HG02840 (cell line): ENCODE results near the gene PIN4.
"Not testable (repeated sequence)": the region's sequence is repeated elsewhere in the genome, so short reads cannot be mapped to it uniquely, and the experiment has no call there.

Experiments
- ATAC-seq: cut with Tn5 transposase; IDR thresholded peaks from one replicate; pipeline ENCODE4 v1.9.1; 2021; ENCODE audit warnings: mild to moderate bottlenecking, moderate library complexity, moderate number of reproducible peaks; ENCODE audit not compliant: unreplicated experiment, low FRiP score

The PIN4 gene

DNA sequence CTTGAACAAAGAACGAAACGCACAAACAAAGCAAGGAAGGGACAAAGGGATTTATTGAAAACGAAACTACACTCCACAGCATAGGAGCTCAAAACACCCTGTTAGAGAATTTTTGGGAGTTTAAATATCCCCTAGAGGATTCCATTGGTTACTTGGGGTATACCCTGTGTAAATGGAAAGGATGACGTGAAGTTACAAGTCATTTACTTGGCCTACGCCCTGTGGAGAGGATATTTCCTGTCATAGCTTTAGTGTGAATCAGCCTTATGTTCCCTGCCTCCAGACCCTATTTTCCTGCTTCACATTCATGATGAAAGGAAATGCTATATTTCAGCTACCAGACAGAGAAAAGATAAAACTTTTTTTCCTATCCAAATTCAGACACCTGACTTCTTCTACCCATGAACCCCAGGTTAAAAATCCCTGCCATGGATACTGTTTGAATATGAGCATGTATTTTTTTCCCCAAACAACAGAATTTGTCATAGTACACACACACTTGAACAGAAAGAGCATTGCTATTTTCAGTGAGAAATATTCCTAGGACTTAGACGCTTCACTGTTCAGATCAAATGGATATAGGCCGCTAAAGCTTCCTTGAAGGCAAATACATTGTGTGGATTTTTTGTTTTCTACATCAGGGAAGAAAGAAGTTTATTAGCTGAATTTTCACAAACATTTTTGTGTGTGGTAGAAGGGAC, 20.4 kb downstream of the PIN4 start:
- no peak for ATAC-seq

- no peak for ATAC-seq
Measured at GRCh38 chrX:72202792-72203401, 21.3 kb downstream of the PIN4 start.

GRCh38 chrX:72203421-72203820, 21.9 kb downstream of the PIN4 start:
- ATAC-seq = no peak

DNA sequence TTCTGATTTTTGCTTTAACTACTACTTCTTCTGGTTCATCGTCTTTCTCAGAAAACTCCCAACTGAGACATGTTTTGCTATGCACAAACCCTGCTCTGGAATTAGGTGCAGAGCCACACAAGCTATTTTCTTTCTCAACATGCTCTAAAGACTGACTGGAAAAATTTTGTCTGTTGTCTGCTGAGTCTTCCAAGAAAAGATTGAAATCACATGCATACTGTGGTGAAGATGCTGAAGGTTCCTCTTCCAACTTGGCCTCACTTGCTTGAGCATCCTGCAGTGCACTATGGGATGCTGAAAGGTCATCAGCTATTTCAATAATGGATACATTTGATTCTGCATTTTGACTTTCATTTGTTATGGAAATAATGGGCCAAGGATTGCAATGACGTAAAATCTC, 24.1 kb downstream of the PIN4 start:
- no peak for ATAC-seq

GRCh38 chrX:72207366-72207765, 25.8 kb downstream of the PIN4 start:
- no peak for ATAC-seq

GRCh38 chrX:72208126-72208800, 26.7 kb downstream of the PIN4 start:
- no peak for ATAC-seq

DNA sequence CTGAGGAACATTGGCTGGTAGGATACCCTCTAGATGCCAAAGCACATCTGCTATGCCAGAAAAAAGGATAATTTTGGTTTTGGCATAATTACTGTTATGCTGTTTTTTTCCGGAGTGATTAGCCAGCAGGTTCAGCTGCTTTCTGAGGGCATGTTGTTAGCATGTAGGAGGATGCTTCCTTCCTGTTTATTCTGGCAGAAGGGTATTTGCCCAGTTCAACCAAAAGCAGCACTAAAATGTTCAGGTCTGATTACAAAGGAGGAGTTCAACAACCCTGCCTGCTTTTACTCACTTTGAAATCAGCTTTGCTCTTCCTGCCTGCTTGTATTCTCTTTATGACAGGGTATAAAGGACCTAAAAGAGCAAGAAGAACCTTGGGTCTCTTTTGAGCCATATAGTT, 35.4 kb downstream of the PIN4 start:
- no peak for ATAC-seq

DNA sequence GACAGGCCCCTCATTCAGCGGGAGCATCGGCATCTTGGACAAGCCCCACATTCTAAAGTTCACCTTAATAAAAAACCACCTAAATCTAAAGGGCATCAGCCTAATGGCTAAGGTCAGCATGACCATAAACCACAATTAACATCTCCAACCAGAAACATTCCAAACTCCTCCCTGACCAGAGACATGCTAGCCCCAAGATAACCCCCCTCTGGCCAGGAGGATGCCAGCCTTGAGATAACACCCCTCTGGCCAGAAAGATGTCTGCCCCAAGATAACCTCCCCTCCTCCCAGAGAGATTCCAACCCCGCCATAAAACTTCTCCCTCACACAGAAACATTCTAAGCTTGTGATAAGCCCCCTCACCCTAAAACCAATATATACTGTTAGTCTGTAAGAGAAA, 38.8 kb downstream of the PIN4 start:
- ATAC-seq = not testable (repeated sequence)

DNA sequence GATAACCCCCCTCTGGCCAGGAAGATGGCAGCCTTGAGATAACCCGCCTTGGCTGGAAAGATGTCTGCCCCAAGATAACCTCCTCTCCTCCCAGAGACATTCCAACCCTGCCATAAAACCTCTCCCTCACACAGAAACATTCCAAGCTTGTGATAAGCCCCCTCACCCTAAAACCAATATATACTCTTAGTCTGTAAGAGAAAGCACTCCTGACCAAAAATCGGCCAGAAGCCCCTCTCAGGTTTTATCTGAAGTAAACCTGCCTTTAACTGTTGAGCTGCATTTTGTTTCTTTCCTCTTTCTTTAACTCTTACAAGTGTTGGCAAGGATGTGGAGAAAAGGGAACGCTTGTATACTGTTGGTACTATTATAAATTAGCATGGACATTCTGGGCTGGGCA, 48.7 kb downstream of the PIN4 start:
- ATAC-seq = no peak

GRCh38 chrX:72236841-72237240, 55.3 kb downstream of the PIN4 start:
- no peak for ATAC-seq

DNA sequence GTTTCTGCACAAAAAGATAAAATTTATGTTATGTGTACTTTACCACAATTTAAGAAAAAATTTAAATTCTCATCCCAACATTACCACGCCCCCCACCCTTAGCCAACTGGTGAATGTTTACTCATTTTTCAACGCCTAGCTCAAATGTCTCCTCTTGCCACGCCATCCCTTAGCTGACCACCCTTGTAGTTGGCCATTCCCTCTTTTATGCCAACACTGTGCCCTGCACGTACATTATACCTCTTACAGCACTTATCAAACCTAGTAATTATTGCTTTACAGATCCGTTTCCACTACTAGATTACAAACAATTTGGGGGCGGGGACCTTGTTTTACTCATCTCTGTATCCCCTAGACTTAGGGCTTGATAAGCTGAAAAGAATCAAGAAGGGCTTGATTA, 56.6 kb downstream of the PIN4 start:
- ATAC-seq = no peak

DNA sequence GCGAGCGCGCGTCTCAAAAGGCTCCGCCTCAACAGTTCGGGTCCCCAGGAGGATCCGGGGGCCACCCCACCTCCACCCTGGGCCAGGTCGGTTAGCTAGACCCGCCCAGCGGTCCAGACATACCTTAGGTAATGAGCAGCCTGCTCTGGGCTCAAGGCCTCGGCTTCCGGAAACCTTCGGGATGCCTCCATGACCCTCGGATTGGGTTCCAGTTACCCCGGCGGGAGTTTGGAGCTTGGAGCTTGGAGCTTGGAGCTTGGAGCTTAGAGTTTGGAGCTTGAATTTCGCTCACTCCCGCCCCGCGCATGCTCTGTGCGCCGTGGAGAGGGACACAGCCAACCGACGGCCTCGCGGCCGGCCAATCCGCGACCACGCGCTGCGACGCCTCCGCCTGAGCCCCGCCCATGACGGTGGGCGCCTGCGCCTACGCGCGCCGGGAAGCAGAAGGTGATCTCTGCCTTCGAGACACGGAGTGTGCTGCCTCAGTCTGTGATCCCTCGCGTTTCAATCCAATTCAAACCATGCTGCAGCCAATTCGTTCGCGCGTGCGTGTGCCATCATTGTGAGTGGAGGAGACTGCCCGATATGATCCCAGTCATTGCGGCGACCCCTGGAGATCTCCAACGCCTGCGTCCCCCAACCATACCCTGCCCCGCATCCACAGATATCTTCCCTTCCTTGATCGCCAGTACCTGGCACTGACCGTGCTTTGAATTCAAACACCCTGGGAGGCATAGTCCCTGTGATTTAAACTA, 57.3 kb downstream of the PIN4 start, which contains the start of gene ERCC6L:
ERCC6L (minus strand) TSS at position 307 of the 755 bp plus-strand sequence; CDS start at position 191, 116 bp downstream.
- ATAC-seq = peak; percentile 94

- no peak for ATAC-seq
Measured at GRCh38 chrX:72240976-72241375, 59.4 kb downstream of the PIN4 start.

DNA sequence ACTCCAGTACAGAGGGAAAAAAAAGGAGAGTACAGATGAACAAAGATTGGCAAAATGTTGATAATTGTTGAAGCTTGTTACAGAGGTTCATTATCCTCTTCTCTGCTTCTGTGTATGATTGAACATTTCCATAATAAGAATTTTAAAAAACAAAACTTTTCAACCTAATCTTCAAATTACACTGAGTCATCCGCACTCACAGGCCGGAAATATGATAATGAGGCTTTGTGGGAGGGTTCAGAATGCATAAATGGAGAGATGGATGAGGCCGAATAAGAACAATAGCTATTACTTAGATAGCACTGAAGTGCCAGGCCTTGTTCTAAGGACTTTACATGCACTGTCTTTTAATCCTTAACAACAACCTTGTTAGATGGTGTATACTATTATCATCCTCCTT, 61.9 kb downstream of the PIN4 start:
- ATAC-seq = no peak

- no peak for ATAC-seq
Measured at GRCh38 chrX:72245461-72246089, 64.0 kb downstream of the PIN4 start.

GRCh38 chrX:72247206-72247942, 65.8 kb downstream of the PIN4 start:
- no peak for ATAC-seq
